ENCODE results near the gene MCOLN1.
A peak's percentile ranks its signal among the peaks of the same experiment; 100 is the strongest.

The MCOLN1 gene

GRCh38 chr19:7522923-7523667 lies 671 bp downstream of the MCOLN1 start:
- peak overlapping the region; percentile 47 for H3K9ac ChIP-seq (ENCODE audit: low read length)
- no peaks in the 10 kb centered on the region for H3K36me3 ChIP-seq (replicated peaks; ENCODE audit: low read depth, low read length)
- H3K9me3 ChIP-seq (ENCODE audit: insufficient read depth, low read length) = no peaks in the 10 kb centered on the region
- H4K20me1 ChIP-seq (ENCODE audit: insufficient read depth, low read length) = no peaks in the 10 kb centered on the region
- H3K79me2 ChIP-seq (ENCODE audit: low read length) = 0 out of 2 replicates have a peak, but pooled peaks cover 5% of the 10 kb centered on the region
- no peaks in the 10 kb centered on the region for H3K27me3 ChIP-seq (ENCODE audit: low read depth, low read length)
- H3K4me2 ChIP-seq (ENCODE audit: low read length) = peak overlapping the region; percentile 96
- no peak overlapping the region for H3K27ac ChIP-seq (ENCODE audit: low read length)
- TF ChIP-seq, protein P1, sequence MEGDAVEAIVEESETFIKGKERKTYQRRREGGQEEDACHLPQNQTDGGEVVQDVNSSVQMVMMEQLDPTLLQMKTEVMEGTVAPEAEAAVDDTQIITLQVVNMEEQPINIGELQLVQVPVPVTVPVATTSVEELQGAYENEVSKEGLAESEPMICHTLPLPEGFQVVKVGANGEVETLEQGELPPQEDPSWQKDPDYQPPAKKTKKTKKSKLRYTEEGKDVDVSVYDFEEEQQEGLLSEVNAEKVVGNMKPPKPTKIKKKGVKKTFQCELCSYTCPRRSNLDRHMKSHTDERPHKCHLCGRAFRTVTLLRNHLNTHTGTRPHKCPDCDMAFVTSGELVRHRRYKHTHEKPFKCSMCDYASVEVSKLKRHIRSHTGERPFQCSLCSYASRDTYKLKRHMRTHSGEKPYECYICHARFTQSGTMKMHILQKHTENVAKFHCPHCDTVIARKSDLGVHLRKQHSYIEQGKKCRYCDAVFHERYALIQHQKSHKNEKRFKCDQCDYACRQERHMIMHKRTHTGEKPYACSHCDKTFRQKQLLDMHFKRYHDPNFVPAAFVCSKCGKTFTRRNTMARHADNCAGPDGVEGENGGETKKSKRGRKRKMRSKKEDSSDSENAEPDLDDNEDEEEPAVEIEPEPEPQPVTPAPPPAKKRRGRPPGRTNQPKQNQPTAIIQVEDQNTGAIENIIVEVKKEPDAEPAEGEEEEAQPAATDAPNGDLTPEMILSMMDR (IDR thresholded peaks at IDR 0.05; ENCODE audit: low read depth, low read length) = no peak
- no peak for TF ChIP-seq EZH2phosphoT487 (IDR thresholded peaks at IDR 0.05; ENCODE audit: low read depth)
- peak overlapping the region; percentile 77 for H3K4me3 ChIP-seq (ENCODE audit: low read length)
- H3K4me1 ChIP-seq (ENCODE audit: low read length) = peaks cover 11% of the 10 kb centered on the region
- no peak overlapping the region for H2AFZ ChIP-seq (ENCODE audit: low read depth, low read length)

GRCh38 chr19:7524523-7524922 lies 2.1 kb downstream of the MCOLN1 start:
- no peak for TF ChIP-seq EZH2phosphoT487 (IDR thresholded peaks at IDR 0.05; ENCODE audit: low read depth)
- TF ChIP-seq, protein P1 (IDR thresholded peaks at IDR 0.05; ENCODE audit: low read depth, low read length) = no peak
- no peak overlapping the region for H2AFZ ChIP-seq (ENCODE audit: low read depth, low read length)
- no peaks in the 10 kb centered on the region for H3K36me3 ChIP-seq (replicated peaks; ENCODE audit: low read depth, low read length)
- no peaks in the 10 kb centered on the region for H3K27me3 ChIP-seq (ENCODE audit: low read depth, low read length)
- no peaks in the 10 kb centered on the region for H3K9me3 ChIP-seq (ENCODE audit: insufficient read depth, low read length)
- H3K4me3 ChIP-seq (ENCODE audit: low read length) = no peak overlapping the region
- H3K27ac ChIP-seq (ENCODE audit: low read length) = no peak overlapping the region
- no peak overlapping the region for H3K9ac ChIP-seq (ENCODE audit: low read length)
- no peaks in the 10 kb centered on the region for H4K20me1 ChIP-seq (ENCODE audit: insufficient read depth, low read length)
- H3K4me2 ChIP-seq (ENCODE audit: low read length) = no peak overlapping the region
- peaks cover 11% of the 10 kb centered on the region for H3K4me1 ChIP-seq (ENCODE audit: low read length)
- H3K79me2 ChIP-seq (ENCODE audit: low read length) = 0 out of 2 replicates have a peak, but pooled peaks cover 5% of the 10 kb centered on the region

DNA sequence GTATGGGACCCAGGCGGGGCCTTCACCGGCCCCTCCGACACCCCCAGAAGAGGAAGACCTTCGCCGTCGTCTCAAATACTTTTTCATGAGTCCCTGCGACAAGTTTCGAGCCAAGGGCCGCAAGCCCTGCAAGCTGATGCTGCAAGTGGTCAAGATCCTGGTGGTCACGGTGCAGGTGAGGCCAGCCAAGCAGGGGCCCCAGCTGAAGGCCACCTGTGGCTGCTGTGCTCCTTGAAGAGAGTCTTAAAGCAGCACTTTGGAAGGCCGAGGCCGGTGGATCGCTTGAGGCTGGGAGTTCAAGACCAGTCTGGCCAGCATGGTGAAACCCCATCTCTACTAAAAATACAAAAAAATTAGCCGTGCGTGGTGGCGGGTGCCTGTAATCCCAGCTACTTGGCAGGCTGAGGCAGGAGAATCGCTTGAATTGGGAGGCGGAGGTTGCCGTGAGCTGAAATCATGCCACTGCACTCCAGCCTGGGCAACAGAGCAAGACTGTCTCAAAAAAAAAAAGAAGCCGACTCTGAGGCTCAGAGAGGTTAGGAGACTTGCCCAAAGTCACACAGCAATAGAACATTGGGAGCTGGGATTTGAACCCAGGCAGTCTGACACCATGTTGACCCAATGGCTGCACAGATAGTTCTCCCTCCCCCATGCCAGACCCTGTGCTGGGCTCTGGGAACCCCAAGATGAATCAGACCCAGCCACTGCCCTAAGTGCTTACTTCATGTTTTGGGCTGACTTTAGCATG lies 2.7 kb downstream of the MCOLN1 start:
- H3K9ac ChIP-seq (ENCODE audit: low read length) = no peak overlapping the region
- H3K27ac ChIP-seq (ENCODE audit: low read length) = no peak overlapping the region
- H2AFZ ChIP-seq (ENCODE audit: low read depth, low read length) = no peak overlapping the region
- H3K79me2 ChIP-seq (ENCODE audit: low read length) = 0 out of 2 replicates have a peak, but pooled peaks cover 5% of the 10 kb centered on the region
- no peak overlapping the region for H3K4me3 ChIP-seq (ENCODE audit: low read length)
- peaks cover 11% of the 10 kb centered on the region for H3K4me1 ChIP-seq (ENCODE audit: low read length)
- H3K4me2 ChIP-seq (ENCODE audit: low read length) = no peak overlapping the region
- H3K27me3 ChIP-seq (ENCODE audit: low read depth, low read length) = no peaks in the 10 kb centered on the region
- TF ChIP-seq, protein P1 (IDR thresholded peaks at IDR 0.05; ENCODE audit: low read depth, low read length) = no peak
- no peak for TF ChIP-seq EZH2phosphoT487 (IDR thresholded peaks at IDR 0.05; ENCODE audit: low read depth)
- no peaks in the 10 kb centered on the region for H3K9me3 ChIP-seq (ENCODE audit: insufficient read depth, low read length)
- H4K20me1 ChIP-seq (ENCODE audit: insufficient read depth, low read length) = no peaks in the 10 kb centered on the region
- no peaks in the 10 kb centered on the region for H3K36me3 ChIP-seq (replicated peaks; ENCODE audit: low read depth, low read length)
